ENCODE data around the gene DEDD. TPM values are rescaled to one million over a fixed set of nuclear protein-coding genes. Genes with fewer than 3 reads are reported as not detected.

DEDD gene
- total and polyA plus RNA-seq, 2 donors (not counting 1 experiment from before 2014, with no cell fraction given), result 35.9 to 40.8 TPM

- Mint-ChIP-seq H3K4me1 (no peaks in the 10 kb centered on the region), H3K4me3 (no peak overlapping the region), H3K27ac (no peak overlapping the region), H3K27me3 (peaks cover 7% of the 10 kb centered on the region), H3K9me3 (ENCODE audit: insufficient read depth) (no peaks in the 10 kb centered on the region)
- Histone ChIP-seq H3K27ac (ENCODE audit: low read length in 2 of 2) (no peak overlapping the region), H2AFZ (ENCODE audit: insufficient read depth, low read depth, low read length, poor library complexity, severe bottlenecking) (no peak overlapping the region), H3K9ac (ENCODE audit: low read length) (no peak overlapping the region), H3K4me1 (ENCODE audit: control insufficient read depth in 2 of 2, insufficient read depth in 2 of 2, low read length in 2 of 2) (no peaks in the 10 kb centered on the region), H3K4me2 (replicated peaks; ENCODE audit: low read depth, low read length, poor library complexity, severe bottlenecking) (no peak overlapping the region), H3K9me3 (ENCODE audit: control extremely low read depth in 1 of 3, control insufficient read depth in 2 of 3, insufficient read depth in 1 of 3, low read length in 2 of 3) (no peaks in the 10 kb centered on the region), H3K4me3 (ENCODE audit: control extremely low read depth in 1 of 5, extremely low read depth in 1 of 5, insufficient read depth in 1 of 5, low read depth in 2 of 5, low read length in 4 of 5) (no peak overlapping the region), H3K79me2 (ENCODE audit: control insufficient read depth, insufficient read depth, low read length) (no peaks in the 10 kb centered on the region), H3K36me3 (replicated peaks in 1 of 2; ENCODE audit: control extremely low read depth in 1 of 2, control insufficient read depth in 1 of 2, extremely low read depth in 1 of 2, insufficient read depth in 2 of 2, low read length in 1 of 2) (no peaks in the 10 kb centered on the region), H4K20me1 (ENCODE audit: control insufficient read depth, insufficient read depth, low read length, poor library complexity, severe bottlenecking) (no peaks in the 10 kb centered on the region), H3K27me3 (replicated peaks in 1 of 4; ENCODE audit: control extremely low read depth in 1 of 4, control insufficient read depth in 3 of 4, insufficient read depth in 4 of 4, low read length in 3 of 4) (no peaks in the 10 kb centered on the region)
- no peak for DNase-seq
- ChIA-PET POLR2A (no interaction called here), CTCF (no interaction called here)
- ATAC-seq (ENCODE audit: low read depth), result no peak
- intact Hi-C loops (cut with micrococcal nuclease), result no loop called here
- WGBS (ENCODE audit: insufficient coverage), result 87% methylated on average over 10 of the region's 10 CpGs
- no peak for TF ChIP-seq CTCF (IDR thresholded peaks at IDR 0.05)
- no peak for TF ChIP-seq EZH2 (IDR thresholded peaks at IDR 0.05; ENCODE audit: borderline replicate concordance, insufficient read depth, low read depth, low read length, poor library complexity, severe bottlenecking)
Measured at GRCh38 chr1:161083748-161084596, 48.5 kb downstream of the DEDD start.

GRCh38 chr1:161082996-161083747 lies 49.3 kb downstream of the DEDD start:
- 91% methylated on average over 8 of the region's 8 CpGs for WGBS (ENCODE audit: insufficient coverage)
- DNase-seq (no peak), ATAC-seq (ENCODE audit: low read depth) (no peak)
- Histone ChIP-seq H3K4me1 (ENCODE audit: control insufficient read depth in 2 of 2, insufficient read depth in 2 of 2, low read length in 2 of 2) (no peaks in the 10 kb centered on the region), H3K27me3 (replicated peaks in 1 of 4; ENCODE audit: control extremely low read depth in 1 of 4, control insufficient read depth in 3 of 4, insufficient read depth in 4 of 4, low read length in 3 of 4) (no peaks in the 10 kb centered on the region), H4K20me1 (ENCODE audit: control insufficient read depth, insufficient read depth, low read length, poor library complexity, severe bottlenecking) (no peaks in the 10 kb centered on the region), H3K27ac (ENCODE audit: low read length in 2 of 2) (no peak overlapping the region), H2AFZ (ENCODE audit: insufficient read depth, low read depth, low read length, poor library complexity, severe bottlenecking) (no peak overlapping the region), H3K4me2 (replicated peaks; ENCODE audit: low read depth, low read length, poor library complexity, severe bottlenecking) (no peak overlapping the region), H3K9me3 (ENCODE audit: control extremely low read depth in 1 of 3, control insufficient read depth in 2 of 3, insufficient read depth in 1 of 3, low read length in 2 of 3) (no peaks in the 10 kb centered on the region), H3K4me3 (ENCODE audit: control extremely low read depth in 1 of 5, extremely low read depth in 1 of 5, insufficient read depth in 1 of 5, low read depth in 2 of 5, low read length in 4 of 5) (no peak overlapping the region), H3K36me3 (replicated peaks in 1 of 2; ENCODE audit: control extremely low read depth in 1 of 2, control insufficient read depth in 1 of 2, extremely low read depth in 1 of 2, insufficient read depth in 2 of 2, low read length in 1 of 2) (no peaks in the 10 kb centered on the region), H3K9ac (ENCODE audit: low read length) (no peak overlapping the region), H3K79me2 (ENCODE audit: control insufficient read depth, insufficient read depth, low read length) (no peaks in the 10 kb centered on the region)
- TF ChIP-seq CTCF (IDR thresholded peaks at IDR 0.05) (no peak), EZH2 (IDR thresholded peaks at IDR 0.05; ENCODE audit: borderline replicate concordance, insufficient read depth, low read depth, low read length, poor library complexity, severe bottlenecking) (no peak)
- Mint-ChIP-seq H3K27me3 (peaks cover 7% of the 10 kb centered on the region), H3K9me3 (ENCODE audit: insufficient read depth) (no peaks in the 10 kb centered on the region), H3K4me3 (no peak overlapping the region), H3K27ac (no peak overlapping the region), H3K4me1 (no peaks in the 10 kb centered on the region)
- intact Hi-C loops (cut with micrococcal nuclease), result no loop called here
- CTCF ChIA-PET, result interaction anchor here (1.1 kb wide), 1 partner anchor 14 kb away, joined by 5 read pairs; the partner anchor contains the start of gene KLHDC9
- POLR2A ChIA-PET, result no interaction called here
